Measurements from ENCODE around the gene ZNF611. TPM values are rescaled to one million over a fixed set of nuclear protein-coding genes. Genes with fewer than 3 reads are reported as not detected.

The ZNF611 gene
- total and polyA plus RNA-seq, 9 of the 15 experiments (the other 6 are each of a cell fraction or from before 2014, with no cell fraction given): 3.7 to 29.6 (median 12.8) TPM

DNA sequence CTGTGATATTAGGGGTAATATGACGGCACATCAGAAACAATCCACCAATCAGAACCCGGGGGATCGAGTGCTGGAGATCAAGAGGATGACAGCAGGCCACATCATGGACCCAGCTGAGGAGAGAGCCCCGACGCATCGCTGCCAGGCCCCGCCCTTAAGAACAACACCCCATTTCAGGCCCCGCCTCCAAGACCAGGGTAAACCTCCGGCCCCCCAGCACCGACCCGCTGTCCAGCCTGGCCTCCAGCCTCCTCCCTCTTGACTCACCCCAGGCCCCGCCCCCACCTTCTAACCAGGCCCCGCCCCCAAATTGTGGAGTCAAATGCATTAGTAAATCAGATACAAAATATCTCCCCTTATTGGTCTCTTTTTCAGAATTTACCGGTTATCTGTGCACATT lies 4.7 kb upstream of the ZNF611 start:
- H3K9me1 ChIP-seq (ENCODE audit: control insufficient read depth, insufficient read depth, low read length): no peaks in the 10 kb centered on the region
- BruUV-seq (replicated peaks): no TSS peak
- ATAC-seq (no peak), DNase-seq (ENCODE audit: extremely low read depth in 1 of 4, low spot score in 3 of 4) (peak; percentile 27 to 61 (median 42)), FAIRE-seq (no peak)
- H3K27ac ChIP-seq (ENCODE audit: extremely low read depth, low read depth, low read length): no peak overlapping the region
- H3K9ac ChIP-seq (ENCODE audit: insufficient read depth in 1 of 2, low read depth in 2 of 2, low read length in 2 of 2): no peak overlapping the region
- H3K4me2 ChIP-seq (ENCODE audit: insufficient read depth, low read length): no peak overlapping the region
- H4K20me1 ChIP-seq (replicated peaks; ENCODE audit: control insufficient read depth, insufficient read depth, low read length): no peaks in the 10 kb centered on the region
- intact Hi-C loops (cut with micrococcal nuclease): no loop called here
- H3K4me3 ChIP-seq: no peak overlapping the region
- in situ Hi-C loops (cut with MboI): no loop called here
- peaks cover 4 to 8% of the 10 kb centered on the region in 2 experiments; a peak in 4 of 5 replicates for H3K4me1 ChIP-seq (replicated peaks in 1 of 2; ENCODE audit: control insufficient read depth in 2 of 2, insufficient read depth in 2 of 2, low read length in 2 of 2)
- H3K79me2 ChIP-seq (ENCODE audit: control insufficient read depth, insufficient read depth, low read length): peaks cover 2% of the 10 kb centered on the region; the same call in 2 of the 3 replicates
- WGBS (ENCODE audit: insufficient coverage, low coverage, missing lambda C conversion rate): 40% methylated on average over 5 of the region's 14 CpGs
- H3K36me3 ChIP-seq (ENCODE audit: control insufficient read depth, insufficient read depth, low read length): no peaks in the 10 kb centered on the region
- ChIA-PET CTCF (ENCODE audit: low intra/inter-chr PET ratio) (no interaction called here), POLR2A (no interaction called here)
- H3K27me3 ChIP-seq (ENCODE audit: control insufficient read depth in 2 of 2, insufficient read depth in 2 of 2, low read length in 2 of 2): no peaks in the 10 kb centered on the region
- peaks cover 5% of the 10 kb centered on the region for H3K9me3 ChIP-seq (replicated peaks; ENCODE audit: control insufficient read depth, insufficient read depth, low read depth, low read length)
- H2AFZ ChIP-seq (ENCODE audit: low read depth, low read length): no peak overlapping the region
- TF ChIP-seq TOE1 (IDR thresholded peaks at IDR 0.05; ENCODE audit: borderline replicate concordance) (no peak), TOE1 (CRISPR knock-in tag; IDR thresholded peaks at IDR 0.05; ENCODE audit: borderline replicate concordance, low read depth) (no peak), ZC3H4 (CRISPR knock-in tag; IDR thresholded peaks at IDR 0.05; ENCODE audit: borderline replicate concordance) (no peak), KDM4B (IDR thresholded peaks at IDR 0.05; ENCODE audit: borderline replicate concordance in 2 of 2, low read depth in 1 of 2) (no peak), CBX1 (IDR thresholded peaks at IDR 0.05; ENCODE audit: low read depth) (no peak), TAF9B (IDR thresholded peaks at IDR 0.05; ENCODE audit: partially characterized antibody) (no peak), CBX3 (IDR thresholded peaks at IDR 0.05; ENCODE audit: borderline replicate concordance in 1 of 2, low read length in 2 of 2) (no peak), MCM2 (IDR thresholded peaks at IDR 0.05; ENCODE audit: low read depth) (no peak), CREB1 (IDR thresholded peaks at IDR 0.05) (no peak), CREB1 (CRISPR knock-in tag; IDR thresholded peaks at IDR 0.05) (no peak), ZNF282 (CRISPR knock-in tag; IDR thresholded peaks at IDR 0.05) (no peak), MECOM (CRISPR knock-in tag; IDR thresholded peaks at IDR 0.05) (no peak), BRD4 (IDR thresholded peaks at IDR 0.05) (no peak), PHTF2 (CRISPR knock-in tag; IDR thresholded peaks at IDR 0.05) (no peak), SUPT5H (IDR thresholded peaks at IDR 0.05) (no peak), ZNF239 (CRISPR knock-in tag; IDR thresholded peaks at IDR 0.05) (no peak), POLR2AphosphoS2 (IDR thresholded peaks at IDR 0.05; ENCODE audit: low read length) (no peak), KDM1A (IDR thresholded peaks at IDR 0.05) (no peak)
- TF ChIP-seq, protein P1, sequence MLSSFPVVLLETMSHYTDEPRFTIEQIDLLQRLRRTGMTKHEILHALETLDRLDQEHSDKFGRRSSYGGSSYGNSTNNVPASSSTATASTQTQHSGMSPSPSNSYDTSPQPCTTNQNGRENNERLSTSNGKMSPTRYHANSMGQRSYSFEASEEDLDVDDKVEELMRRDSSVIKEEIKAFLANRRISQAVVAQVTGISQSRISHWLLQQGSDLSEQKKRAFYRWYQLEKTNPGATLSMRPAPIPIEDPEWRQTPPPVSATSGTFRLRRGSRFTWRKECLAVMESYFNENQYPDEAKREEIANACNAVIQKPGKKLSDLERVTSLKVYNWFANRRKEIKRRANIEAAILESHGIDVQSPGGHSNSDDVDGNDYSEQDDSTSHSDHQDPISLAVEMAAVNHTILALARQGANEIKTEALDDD (IDR thresholded peaks at IDR 0.05): no peak
- TF ChIP-seq, protein P2, sequence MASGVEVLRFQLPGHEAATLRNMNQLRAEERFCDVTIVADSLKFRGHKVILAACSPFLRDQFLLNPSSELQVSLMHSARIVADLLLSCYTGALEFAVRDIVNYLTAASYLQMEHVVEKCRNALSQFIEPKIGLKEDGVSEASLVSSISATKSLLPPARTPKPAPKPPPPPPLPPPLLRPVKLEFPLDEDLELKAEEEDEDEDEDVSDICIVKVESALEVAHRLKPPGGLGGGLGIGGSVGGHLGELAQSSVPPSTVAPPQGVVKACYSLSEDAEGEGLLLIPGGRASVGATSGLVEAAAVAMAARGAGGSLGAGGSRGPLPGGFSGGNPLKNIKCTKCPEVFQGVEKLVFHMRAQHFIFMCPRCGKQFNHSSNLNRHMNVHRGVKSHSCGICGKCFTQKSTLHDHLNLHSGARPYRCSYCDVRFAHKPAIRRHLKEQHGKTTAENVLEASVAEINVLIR (CRISPR knock-in tag; IDR thresholded peaks at IDR 0.05): no peak
- TF ChIP-seq, protein P3, sequence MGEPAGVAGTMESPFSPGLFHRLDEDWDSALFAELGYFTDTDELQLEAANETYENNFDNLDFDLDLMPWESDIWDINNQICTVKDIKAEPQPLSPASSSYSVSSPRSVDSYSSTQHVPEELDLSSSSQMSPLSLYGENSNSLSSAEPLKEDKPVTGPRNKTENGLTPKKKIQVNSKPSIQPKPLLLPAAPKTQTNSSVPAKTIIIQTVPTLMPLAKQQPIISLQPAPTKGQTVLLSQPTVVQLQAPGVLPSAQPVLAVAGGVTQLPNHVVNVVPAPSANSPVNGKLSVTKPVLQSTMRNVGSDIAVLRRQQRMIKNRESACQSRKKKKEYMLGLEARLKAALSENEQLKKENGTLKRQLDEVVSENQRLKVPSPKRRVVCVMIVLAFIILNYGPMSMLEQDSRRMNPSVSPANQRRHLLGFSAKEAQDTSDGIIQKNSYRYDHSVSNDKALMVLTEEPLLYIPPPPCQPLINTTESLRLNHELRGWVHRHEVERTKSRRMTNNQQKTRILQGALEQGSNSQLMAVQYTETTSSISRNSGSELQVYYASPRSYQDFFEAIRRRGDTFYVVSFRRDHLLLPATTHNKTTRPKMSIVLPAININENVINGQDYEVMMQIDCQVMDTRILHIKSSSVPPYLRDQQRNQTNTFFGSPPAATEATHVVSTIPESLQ (CRISPR knock-in tag; IDR thresholded peaks at IDR 0.05): no peak

Data from K562 (cell line).